ENCODE results near the gene C1orf122.

GRCh38 chr1:37811027-37811655, 3.6 kb downstream of the C1orf122 start:
- peak; percentile 89 for TF ChIP-seq CTCF (conservative IDR thresholded peaks at IDR 0.05; ENCODE audit: low read depth, low read length)
- no peak for TF ChIP-seq EZH2 (IDR thresholded peaks at IDR 0.05; ENCODE audit: low read length, unreplicated experiment)

Measured in PC-3 (cell line).